GM12878 (cell line): ENCODE data around the gene SLX4IP. TPM values are rescaled to one million over a fixed set of nuclear protein-coding genes. Genes with fewer than 3 reads are reported as not detected.

Experiments used
- ATAC-seq: fragments of 200-7000 bp; cut with Tn5 transposase; 3 replicates; pipeline ENCODE4 v1.9.1; 2020; ENCODE audit warnings: mild to moderate bottlenecking, moderate library complexity
- BruUV-seq: library from RNA; stranded (reverse); fragments of 400-500 nt; replicated peaks from 2 replicates; lab custom pipeline; 2021; lab: Mats Ljungman, UMichigan
- CTCF ChIA-PET: fragments of 300-600 bp; sonication (Branson Sonifier 250); formaldehyde crosslinking; extraction: SDS; loops from one replicate; lab custom pipeline; 2021; ENCODE audit warnings: inconsistent platforms; lab: Yijun Ruan, JAX
- POLR2A ChIA-PET: fragments of 350-600 bp; formaldehyde crosslinking; extraction: SDS; loops from one replicate; lab custom pipeline; 2021; ENCODE audit warnings: inconsistent platforms; lab: Charles Lee
- RAD21 ChIA-PET: fragments of 300-600 bp; sonication (Branson Sonifier 250); formaldehyde crosslinking; loops from one replicate; lab custom pipeline; 2023; ENCODE audit warnings: antibody characterized with exemption; ENCODE audit not compliant: unreplicated experiment; lab: Charles Lee
- SMC1A ChIA-PET: fragments of 300-600 bp; sonication (Branson Sonifier 250); formaldehyde crosslinking; loops from one replicate; lab custom pipeline; 2023; ENCODE audit not compliant: unreplicated experiment, uncharacterized antibody; lab: Charles Lee
- DNase-seq: peaks from one replicate; pipeline ENCODE4 v3.0.0-alpha.2; 2011; ENCODE audit warnings: low read depth, low spot score
- FAIRE-seq: peaks from 3 replicates; lab custom pipeline; 2011; peaks lifted over from hg19 to GRCh38; lab: Jason Lieb, UNC
- H2AFZ ChIP-seq: 2 replicates; pipeline ENCODE4 v1.6.0; 2011; ENCODE audit warnings: low read depth, low read length, control low read depth; ENCODE audit not compliant: control insufficient read depth
- H3K27ac ChIP-seq: 2 replicates; pipeline ENCODE4 v1.5.1; 2011; ENCODE audit warnings: control low read depth; ENCODE audit not compliant: control insufficient read depth, insufficient read depth
- H3K27me3 ChIP-seq, 2 experiments: replicated peaks in 1 of 2; 2 replicates each; pipeline versions ENCODE4 v1.6.0 to v1.6.1; 2011; ENCODE audit warnings: low read length in 1 of 2; ENCODE audit not compliant: control insufficient read depth in 2 of 2, insufficient read depth in 2 of 2
- H3K36me3 ChIP-seq, 2 experiments: 2 replicates each; pipeline ENCODE4 v1.5.1; 2011; ENCODE audit warnings: low read length in 1 of 2; ENCODE audit not compliant: control insufficient read depth in 2 of 2, insufficient read depth in 2 of 2
- H3K4me1 ChIP-seq: 2 replicates; pipeline ENCODE4 v1.6.1; 2011; ENCODE audit warnings: mild to moderate bottlenecking, low read length, moderate library complexity, mixed read lengths; ENCODE audit not compliant: control insufficient read depth, insufficient read depth
- H3K4me2 ChIP-seq: 2 replicates; pipeline ENCODE4 v1.6.0; 2011; ENCODE audit warnings: control low read depth; ENCODE audit not compliant: control insufficient read depth, insufficient read depth
- H3K4me3 ChIP-seq: fragments of 200-600 bp; sonication (generic); 2 replicates; pipeline ENCODE4 v1.5.1; 2016
- H3K79me2 ChIP-seq: 2 replicates; pipeline ENCODE4 v1.6.0; 2011; ENCODE audit warnings: low read length; ENCODE audit not compliant: control insufficient read depth, insufficient read depth
- H3K9ac ChIP-seq: 2 replicates; pipeline ENCODE4 v1.8.0; 2011; ENCODE audit warnings: low read length, control low read depth, mixed read lengths; ENCODE audit not compliant: control insufficient read depth, insufficient read depth
- H3K9me3 ChIP-seq: replicated peaks from 3 replicates; pipeline ENCODE4 v1.5.1; 2011; ENCODE audit warnings: mild to moderate bottlenecking, low read length; ENCODE audit not compliant: control insufficient read depth, insufficient read depth
- H4K20me1 ChIP-seq: 2 replicates; pipeline ENCODE4 v1.6.0; 2011; ENCODE audit not compliant: control insufficient read depth, insufficient read depth
- ATF7 ChIP-seq: fragments of 450-650 bp; IDR thresholded peaks from 2 replicates; pipeline ENCODE4 v1.6.1; 2016; ENCODE audit warnings: low read depth, mild to moderate bottlenecking
- CHD4 ChIP-seq: fragments of 200-600 bp; sonication (generic); IDR thresholded peaks from 2 replicates; pipeline ENCODE4 v1.6.1; 2016; ENCODE audit warnings: mild to moderate bottlenecking
- E2F4 ChIP-seq: IDR thresholded peaks from 2 replicates; pipeline ENCODE4 v1.6.1; 2012; ENCODE audit warnings: low read depth, low read length, improper control_type of control experiment
- FOXM1 ChIP-seq: IDR thresholded peaks from 2 replicates; pipeline ENCODE4 v1.6.1; 2012; ENCODE audit warnings: low read depth, mild to moderate bottlenecking, inconsistent platforms, low read length, moderate library complexity
- HCFC1 ChIP-seq: fragments of 150-350 bp; IDR thresholded peaks from 2 replicates; pipeline ENCODE4 v1.6.1; 2014; ENCODE audit warnings: low read length
- MEF2A ChIP-seq: IDR thresholded peaks from 2 replicates; pipeline ENCODE4 v1.6.1; 2011; ENCODE audit warnings: low read depth, mild to moderate bottlenecking, low read length, moderate library complexity; ENCODE audit not compliant: insufficient read depth
- MYC ChIP-seq: IDR thresholded peaks from 2 replicates; pipeline ENCODE4 v1.6.1; 2011; ENCODE audit warnings: mild to moderate bottlenecking, low read length, moderate library complexity, inconsistent platforms; ENCODE audit not compliant: insufficient read depth, insufficient replicate concordance, insufficient read length, severe bottlenecking
- PAX5 ChIP-seq: IDR thresholded peaks from 2 replicates; pipeline ENCODE4 v1.6.1; 2011; ENCODE audit warnings: low read depth, low read length, borderline replicate concordance
- RAD21 ChIP-seq: IDR thresholded peaks from 2 replicates; pipeline ENCODE4 v1.6.1; 2011; ENCODE audit warnings: mild to moderate bottlenecking, low read depth, low read length, moderate library complexity; ENCODE audit not compliant: insufficient read depth
- TCF12 ChIP-seq: IDR thresholded peaks from 2 replicates; pipeline ENCODE4 v1.6.1; 2011; ENCODE audit warnings: low read depth, mild to moderate bottlenecking, low read length
- YY1 ChIP-seq: IDR thresholded peaks from 2 replicates; pipeline ENCODE4 v1.6.1; 2011; ENCODE audit warnings: low read depth, mild to moderate bottlenecking, low read length
- ZNF274 ChIP-seq: IDR thresholded peaks from one replicate; pipeline ENCODE4 v1.8.0; 2011; ENCODE audit not compliant: insufficient read length, insufficient read depth
- in situ Hi-C: fragments of 300-500 bp; cut with MboI; formaldehyde crosslinking; loops from 9 replicates; pipeline ENCODE4 v1.14.3; 2018; ENCODE audit warnings: mixed read lengths
- intact Hi-C: fragments of 100-400 bp; cut with micrococcal nuclease; formaldehyde crosslinking; loops from one replicate; pipeline ENCODE4 v1.14.2; 2022; ENCODE audit not compliant: unreplicated experiment
- polyA plus RNA-seq, 11 experiments: library from polyadenylated mRNA; depleted of rRNA in 4 of 11; unstranded in 6 of 11; stranded (reverse) in 5 of 11; fragments of >200 nt; fragmentation: Nextera tagmentation in 4 of 11; fragmentation: Illumina TruSeq in 1 of 11; extraction: Ambion mirVana in 4 of 11; extraction: Trizol in 1 of 11; gene quantifications; 1 replicate in 1 of 11; 2 replicates in 10 of 11; pipeline versions ENCODE4 v1.2.1 to v1.2.3, GENCODE V29; 2011 to 2016; ENCODE audit warnings: inconsistent platforms in 2 of 11, missing spikeins in 2 of 11, low read depth in 1 of 11
- total RNA-seq, 4 experiments: library from RNA; depleted of rRNA in 3 of 4; stranded (reverse); fragments of >200 nt in 3 of 4; fragmentation: Illumina TruSeq in 1 of 4; extraction: Trizol in 1 of 4; gene quantifications; 2 replicates each; pipeline versions ENCODE4 v1.2.1 to v1.2.3, GENCODE V29; 2013 to 2021
- TF ChIP-seq, protein P1 (sequence below): IDR thresholded peaks from 2 replicates; pipeline ENCODE4 v1.6.1; 2012; ENCODE audit warnings: low read depth, low read length, improper control_type of control experiment

Gene SLX4IP
- total and polyA plus RNA-seq, 10 of the 15 experiments (the other 5 are each of a cell fraction or from before 2014, with no cell fraction given): 2.2 to 11.0 (median 6.3) TPM

- TF ChIP-seq MEF2A (0 out of 2 replicates have a peak, but pooled peaks have one; percentile 8), PAX5 (peak; percentile 62; the same call in 1 of the 2 replicates), HCFC1 (no peak), E2F4 (no peak), YY1 (peak; percentile 68; the same call in 1 of the 2 replicates), TCF12 (peak; percentile 89)
Observed at GRCh38 chr20:10453241-10453640, 18.1 kb downstream of the SLX4IP start (continued).

- in situ Hi-C loops: no loop called here
- no peaks in the 10 kb centered on the region for H3K27me3 ChIP-seq
Observed at GRCh38 chr20:10454151-10454750, 19.1 kb downstream of the SLX4IP start.

More at GRCh38 chr20:10454151-10454750, 19.1 kb downstream of the SLX4IP start:
- H3K4me2 ChIP-seq: peak overlapping the region; percentile 48; the same call in 1 of the 2 replicates
- peaks cover 17% of the 10 kb centered on the region for H3K4me1 ChIP-seq
- H3K4me3 ChIP-seq: no peak overlapping the region
- CTCF ChIA-PET: interaction anchor here (1.8 to 1.9 kb wide), 2 partner anchors 14 to 21 kb away, joined by 7 to 11 read pairs; no protein-coding TSS in a partner anchor
- H3K27ac ChIP-seq: peak overlapping the region; percentile 73
- peaks cover 3% of the 10 kb centered on the region; the same call in 1 of the 2 replicates for H3K79me2 ChIP-seq
- POLR2A ChIA-PET: no interaction called here
- TF ChIP-seq ZNF274 (no peak), HCFC1 (no peak), ATF7 (no peak), RAD21 (no peak), MYC (no peak), CHD4 (no peak), FOXM1 (no peak)
- TF ChIP-seq, protein P1, sequence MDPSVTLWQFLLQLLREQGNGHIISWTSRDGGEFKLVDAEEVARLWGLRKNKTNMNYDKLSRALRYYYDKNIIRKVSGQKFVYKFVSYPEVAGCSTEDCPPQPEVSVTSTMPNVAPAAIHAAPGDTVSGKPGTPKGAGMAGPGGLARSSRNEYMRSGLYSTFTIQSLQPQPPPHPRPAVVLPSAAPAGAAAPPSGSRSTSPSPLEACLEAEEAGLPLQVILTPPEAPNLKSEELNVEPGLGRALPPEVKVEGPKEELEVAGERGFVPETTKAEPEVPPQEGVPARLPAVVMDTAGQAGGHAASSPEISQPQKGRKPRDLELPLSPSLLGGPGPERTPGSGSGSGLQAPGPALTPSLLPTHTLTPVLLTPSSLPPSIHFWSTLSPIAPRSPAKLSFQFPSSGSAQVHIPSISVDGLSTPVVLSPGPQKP: no peak
- TF ChIP-seq, all 136 proteins: peak for 0
- peak; percentile 77 for ATAC-seq
- ChIA-PET RAD21 (no interaction called here), SMC1A (interaction anchor here (1.1 to 3.2 kb wide), 8 partner anchors 10 to 87 kb away, joined by 3 to 22 read pairs (median 8); partner anchors contain the start of genes MKKS and SLX4IP)
- Histone ChIP-seq H2AFZ (peak overlapping the region; percentile 11; the same call in 1 of the 2 replicates), H3K36me3 (no peaks in the 10 kb centered on the region; a peak in 2 of 4 replicates), H3K9me3 (peaks cover 4% of the 10 kb centered on the region; the same call in 2 of the 3 replicates), H4K20me1 (no peaks in the 10 kb centered on the region), H3K9ac (no peak overlapping the region)
- intact Hi-C loops: no loop called here
- no TSS peak for BruUV-seq
- no peak for DNase-seq
- FAIRE-seq: peak; percentile 23
